Rectal smooth muscle tissue (tissue), 1 donor: ENCODE data around the gene RBM28.
A peak's percentile ranks its signal among the peaks of the same experiment; 100 is the strongest.

ENCODE experiments used
- H3K27ac ChIP-seq: one replicate; pipeline ENCODE4 v1.7.0; 2013; ENCODE audit warnings: low read depth, low read length, inconsistent platforms
- H3K27me3 ChIP-seq: one replicate; pipeline ENCODE4 v1.7.0; 2013; ENCODE audit warnings: low read length; ENCODE audit not compliant: control insufficient read depth, insufficient read depth
- H3K36me3 ChIP-seq: one replicate; pipeline ENCODE4 v1.7.0; 2013; ENCODE audit warnings: low read length; ENCODE audit not compliant: control insufficient read depth, insufficient read depth
- H3K4me1 ChIP-seq: one replicate; pipeline ENCODE4 v1.7.0; 2013; ENCODE audit warnings: low read length; ENCODE audit not compliant: control insufficient read depth, insufficient read depth
- H3K4me3 ChIP-seq: one replicate; pipeline ENCODE4 v1.7.0; 2013; ENCODE audit warnings: low read length
- H3K9ac ChIP-seq: one replicate; pipeline ENCODE4 v1.7.0; 2013; ENCODE audit warnings: low read length

RBM28 gene

DNA sequence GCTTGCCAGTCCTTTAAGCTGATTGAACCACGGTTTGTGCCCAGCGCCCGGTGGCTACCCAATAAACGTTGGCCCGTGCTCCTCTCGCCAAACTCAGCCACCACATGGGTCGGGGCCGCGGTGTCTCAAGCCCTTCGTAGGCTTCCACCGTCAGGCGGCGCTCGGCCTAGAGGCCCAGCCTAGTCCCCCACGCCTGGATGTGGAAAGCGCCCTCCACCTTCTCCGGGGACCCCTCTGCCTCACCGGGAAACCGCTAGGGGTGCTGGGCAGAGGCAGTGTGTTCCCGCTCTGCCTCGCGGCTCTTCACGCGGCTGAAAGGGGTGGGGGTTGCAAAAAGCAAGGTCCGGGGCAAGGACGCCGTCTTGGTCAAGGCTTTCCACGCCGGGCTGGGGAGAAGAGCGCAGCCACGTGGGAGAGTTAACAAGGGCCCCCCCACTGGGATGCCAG is 72.9 kb downstream of the RBM28 start:
- H3K4me1 ChIP-seq = peaks cover 7% of the 10 kb centered on the region
- H3K36me3 ChIP-seq = no peaks in the 10 kb centered on the region
- no peak overlapping the region for H3K27ac ChIP-seq
- no peak overlapping the region for H3K9ac ChIP-seq
- H3K27me3 ChIP-seq = no peaks in the 10 kb centered on the region
- H3K4me3 ChIP-seq = no peak overlapping the region

GRCh38 chr7:128268233-128268632 is 75.5 kb downstream of the RBM28 start:
- H3K36me3 ChIP-seq = no peaks in the 10 kb centered on the region
- H3K4me1 ChIP-seq = peaks cover 7% of the 10 kb centered on the region
- H3K9ac ChIP-seq = no peak overlapping the region
- H3K27me3 ChIP-seq = no peaks in the 10 kb centered on the region
- H3K4me3 ChIP-seq = no peak overlapping the region
- H3K27ac ChIP-seq = no peak overlapping the region

DNA sequence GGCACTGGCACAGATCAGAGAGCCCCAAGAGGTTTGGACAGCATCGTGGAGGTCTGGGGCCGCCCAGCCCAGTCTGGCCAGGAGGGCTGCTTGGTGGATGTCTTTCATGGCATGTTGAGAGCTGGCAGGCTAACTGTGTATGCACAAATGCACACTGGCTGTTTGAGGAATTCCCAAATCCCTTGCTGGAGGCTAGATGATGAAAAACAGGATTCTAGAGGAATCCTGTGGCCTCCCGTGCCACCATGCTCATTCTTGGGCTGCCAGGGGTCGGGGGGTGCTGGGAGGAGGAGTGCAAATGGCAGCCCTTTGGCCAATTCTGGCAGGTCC is 76.1 kb downstream of the RBM28 start:
- Histone ChIP-seq H3K4me1 (peaks cover 7% of the 10 kb centered on the region), H3K4me3 (peak overlapping the region; percentile 41), H3K36me3 (no peaks in the 10 kb centered on the region), H3K27me3 (no peaks in the 10 kb centered on the region), H3K9ac (no peak overlapping the region), H3K27ac (peak overlapping the region; percentile 44)

GRCh38 chr7:128266883-128267594 is 76.7 kb downstream of the RBM28 start:
- no peaks in the 10 kb centered on the region for H3K27me3 ChIP-seq
- peak overlapping the region; percentile 41 for H3K4me3 ChIP-seq
- H3K9ac ChIP-seq = no peak overlapping the region
- peak overlapping the region; percentile 44 for H3K27ac ChIP-seq
- H3K36me3 ChIP-seq = no peaks in the 10 kb centered on the region
- H3K4me1 ChIP-seq = peaks cover 7% of the 10 kb centered on the region

GRCh38 chr7:128266529-128266882 is 77.2 kb downstream of the RBM28 start:
- H3K27me3 ChIP-seq = no peaks in the 10 kb centered on the region
- H3K36me3 ChIP-seq = no peaks in the 10 kb centered on the region
- peak overlapping the region; percentile 44 for H3K27ac ChIP-seq
- no peak overlapping the region for H3K4me3 ChIP-seq
- no peak overlapping the region for H3K9ac ChIP-seq
- H3K4me1 ChIP-seq = peaks cover 7% of the 10 kb centered on the region

- Histone ChIP-seq H3K4me3 (no peak overlapping the region), H3K27ac (no peak overlapping the region), H3K27me3 (no peaks in the 10 kb centered on the region), H3K36me3 (no peaks in the 10 kb centered on the region), H3K4me1 (peaks cover 7% of the 10 kb centered on the region), H3K9ac (no peak overlapping the region)
These were observed 77.8 kb downstream of the RBM28 start for GRCh38 chr7:128265906-128266300.

DNA sequence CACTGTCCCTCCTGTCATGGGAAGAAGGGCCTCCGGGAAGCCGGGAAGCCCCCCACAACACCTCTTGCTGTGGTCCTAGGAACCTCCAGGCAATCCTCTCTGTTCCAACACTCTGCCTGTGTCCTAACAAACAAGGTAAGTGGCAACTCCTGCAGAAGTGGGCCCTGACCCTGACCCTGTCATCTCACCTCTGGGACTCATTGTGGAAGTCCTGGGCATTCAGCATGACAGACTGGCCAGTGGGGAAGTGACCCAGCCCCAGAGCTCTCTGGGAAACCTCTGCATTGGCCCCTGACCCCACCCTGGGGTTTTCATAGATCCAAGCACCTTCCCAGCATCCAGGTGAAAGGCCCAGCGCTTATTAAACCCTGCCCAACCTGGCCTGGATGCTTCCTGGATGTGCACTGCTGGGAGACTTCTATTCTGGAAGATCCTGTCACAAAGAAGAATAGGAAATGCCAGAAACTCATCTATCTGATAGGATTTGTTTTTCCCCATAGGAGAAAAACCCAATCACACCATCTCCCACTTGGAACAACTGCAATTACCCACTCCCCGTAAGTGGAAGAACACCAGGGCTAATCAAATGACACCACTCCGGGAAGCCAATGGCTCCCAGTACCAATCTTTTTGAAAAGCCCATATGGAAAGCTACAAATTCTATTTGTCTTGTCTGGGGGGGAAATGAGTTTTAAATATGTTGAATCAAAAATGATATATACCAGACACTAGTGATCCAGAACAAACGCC is 78.4 kb downstream of the RBM28 start:
- no peak overlapping the region for H3K9ac ChIP-seq
- no peak overlapping the region for H3K4me3 ChIP-seq
- H3K27ac ChIP-seq = no peak overlapping the region
- no peaks in the 10 kb centered on the region for H3K27me3 ChIP-seq
- H3K4me1 ChIP-seq = peaks cover 7% of the 10 kb centered on the region
- H3K36me3 ChIP-seq = no peaks in the 10 kb centered on the region

- H3K4me3 ChIP-seq = no peak overlapping the region
- H3K4me1 ChIP-seq = peaks cover 7% of the 10 kb centered on the region
- no peak overlapping the region for H3K27ac ChIP-seq
- H3K36me3 ChIP-seq = no peaks in the 10 kb centered on the region
- H3K27me3 ChIP-seq = no peaks in the 10 kb centered on the region
- no peak overlapping the region for H3K9ac ChIP-seq
These were observed 79.2 kb downstream of the RBM28 start for GRCh38 chr7:128264477-128264876.

- Histone ChIP-seq H3K27me3 (no peaks in the 10 kb centered on the region), H3K27ac (no peak overlapping the region), H3K9ac (no peak overlapping the region), H3K4me1 (peaks cover 7% of the 10 kb centered on the region), H3K36me3 (no peaks in the 10 kb centered on the region), H3K4me3 (no peak overlapping the region)
These were observed 80.3 kb downstream of the RBM28 start for GRCh38 chr7:128263420-128263819.

GRCh38 chr7:128262273-128263028 is 81.3 kb downstream of the RBM28 start:
- Histone ChIP-seq H3K27ac (no peak overlapping the region), H3K9ac (no peak overlapping the region), H3K36me3 (no peaks in the 10 kb centered on the region), H3K27me3 (no peaks in the 10 kb centered on the region), H3K4me3 (no peak overlapping the region), H3K4me1 (peaks cover 7% of the 10 kb centered on the region)

DNA sequence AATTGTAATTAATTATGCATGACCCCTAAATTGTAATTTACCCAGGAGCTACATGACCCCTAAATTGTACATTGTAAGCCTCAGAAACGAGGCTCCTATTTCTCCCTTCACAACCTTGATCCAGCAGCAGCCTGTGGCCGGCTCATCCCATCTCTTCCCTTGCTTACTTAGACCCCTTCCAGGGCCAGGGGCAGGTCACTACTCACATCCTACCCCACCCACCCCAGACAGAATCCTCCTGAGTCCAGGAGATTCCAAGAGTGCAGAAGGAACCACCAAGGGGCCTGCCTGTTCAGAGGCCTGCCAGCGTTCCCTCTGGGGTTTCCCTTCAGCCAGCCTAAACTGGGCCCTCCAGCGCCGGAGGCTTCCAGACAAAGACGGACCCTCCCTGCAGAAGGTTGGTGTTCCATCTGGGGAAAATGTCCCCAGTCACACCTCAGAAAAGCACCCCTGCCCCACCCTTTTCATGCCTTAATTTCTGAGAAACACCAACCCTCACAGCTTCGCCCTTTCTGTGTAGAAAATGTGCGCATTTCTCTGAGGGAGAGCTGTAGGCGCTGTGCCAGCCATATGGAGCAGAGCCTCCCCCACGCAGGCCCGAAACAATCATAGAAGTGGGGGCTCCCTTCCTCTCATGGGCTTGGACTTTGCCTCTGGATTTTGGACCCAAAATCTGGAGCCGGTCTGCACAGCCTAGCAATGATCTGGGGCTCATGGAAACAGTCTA is 83.5 kb downstream of the RBM28 start:
- no peak overlapping the region for H3K27ac ChIP-seq

More for the DNA sequence above, 83.5 kb downstream of the RBM28 start:
- no peak overlapping the region for H3K4me3 ChIP-seq
- H3K27me3 ChIP-seq = no peaks in the 10 kb centered on the region
- no peaks in the 10 kb centered on the region for H3K36me3 ChIP-seq
- no peak overlapping the region for H3K9ac ChIP-seq
- no peaks in the 10 kb centered on the region for H3K4me1 ChIP-seq
